ENCODE data around the gene SCGN.

GRCh38 chr6:25602674-25602982 is 49.4 kb upstream of the SCGN start:
- TF ChIP-seq SMC3 (IDR thresholded peaks at IDR 0.05) (no peak; the same call in 2 of the 3 replicates), POLR2A (IDR thresholded peaks at IDR 0.05; ENCODE audit: low read length) (no peak), ZC3H11A (IDR thresholded peaks at IDR 0.05) (no peak), CEBPB (IDR thresholded peaks at IDR 0.05) (no peak), JUNB (IDR thresholded peaks at IDR 0.05) (no peak), FOSB (CRISPR knock-in tag; IDR thresholded peaks at IDR 0.05) (no peak), TFCP2L1 (CRISPR knock-in tag; IDR thresholded peaks at IDR 0.05) (no peak), NPAS2 (CRISPR knock-in tag; IDR thresholded peaks at IDR 0.05; ENCODE audit: borderline replicate concordance) (no peak), ELK1 (IDR thresholded peaks at IDR 0.05; ENCODE audit: low read depth, low read length) (no peak)
- TF ChIP-seq, protein P1, sequence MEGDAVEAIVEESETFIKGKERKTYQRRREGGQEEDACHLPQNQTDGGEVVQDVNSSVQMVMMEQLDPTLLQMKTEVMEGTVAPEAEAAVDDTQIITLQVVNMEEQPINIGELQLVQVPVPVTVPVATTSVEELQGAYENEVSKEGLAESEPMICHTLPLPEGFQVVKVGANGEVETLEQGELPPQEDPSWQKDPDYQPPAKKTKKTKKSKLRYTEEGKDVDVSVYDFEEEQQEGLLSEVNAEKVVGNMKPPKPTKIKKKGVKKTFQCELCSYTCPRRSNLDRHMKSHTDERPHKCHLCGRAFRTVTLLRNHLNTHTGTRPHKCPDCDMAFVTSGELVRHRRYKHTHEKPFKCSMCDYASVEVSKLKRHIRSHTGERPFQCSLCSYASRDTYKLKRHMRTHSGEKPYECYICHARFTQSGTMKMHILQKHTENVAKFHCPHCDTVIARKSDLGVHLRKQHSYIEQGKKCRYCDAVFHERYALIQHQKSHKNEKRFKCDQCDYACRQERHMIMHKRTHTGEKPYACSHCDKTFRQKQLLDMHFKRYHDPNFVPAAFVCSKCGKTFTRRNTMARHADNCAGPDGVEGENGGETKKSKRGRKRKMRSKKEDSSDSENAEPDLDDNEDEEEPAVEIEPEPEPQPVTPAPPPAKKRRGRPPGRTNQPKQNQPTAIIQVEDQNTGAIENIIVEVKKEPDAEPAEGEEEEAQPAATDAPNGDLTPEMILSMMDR (IDR thresholded peaks at IDR 0.05): no peak; the same call in 2 of the 3 replicates
- TF ChIP-seq, protein P2, sequence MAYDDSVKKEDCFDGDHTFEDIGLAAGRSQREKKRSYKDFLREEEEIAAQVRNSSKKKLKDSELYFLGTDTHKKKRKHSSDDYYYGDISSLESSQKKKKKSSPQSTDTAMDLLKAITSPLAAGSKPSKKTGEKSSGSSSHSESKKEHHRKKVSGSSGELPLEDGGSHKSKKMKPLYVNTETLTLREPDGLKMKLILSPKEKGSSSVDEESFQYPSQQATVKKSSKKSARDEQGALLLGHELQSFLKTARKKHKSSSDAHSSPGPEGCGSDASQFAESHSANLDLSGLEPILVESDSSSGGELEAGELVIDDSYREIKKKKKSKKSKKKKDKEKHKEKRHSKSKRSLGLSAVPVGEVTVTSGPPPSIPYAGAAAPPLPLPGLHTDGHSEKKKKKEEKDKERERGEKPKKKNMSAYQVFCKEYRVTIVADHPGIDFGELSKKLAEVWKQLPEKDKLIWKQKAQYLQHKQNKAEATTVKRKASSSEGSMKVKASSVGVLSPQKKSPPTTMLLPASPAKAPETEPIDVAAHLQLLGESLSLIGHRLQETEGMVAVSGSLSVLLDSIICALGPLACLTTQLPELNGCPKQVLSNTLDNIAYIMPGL (CRISPR knock-in tag; IDR thresholded peaks at IDR 0.05; ENCODE audit: borderline replicate concordance): no peak
